SK-N-MC (cell line): ENCODE measurements around the gene PDCD4.
A peak's percentile ranks its signal among the peaks of the same experiment; 100 is the strongest.
"Not testable (repeated sequence)": the region's sequence is repeated elsewhere in the genome, so short reads cannot be mapped to it uniquely, and the experiment has no call there.

Experiments used
- DNase-seq: peaks from one replicate; pipeline ENCODE4 v3.0.0-alpha.2; 2011; ENCODE audit warnings: low read depth, low spot score
- H3K27ac ChIP-seq: fragments of 200-600 bp; sonication (generic); 2 replicates; pipeline ENCODE4 v1.5.1; 2016; ENCODE audit warnings: mixed run types
- H3K36me3 ChIP-seq: fragments of 200-600 bp; sonication (generic); 2 replicates; pipeline ENCODE4 v1.6.1; 2017; ENCODE audit warnings: antibody characterized with exemption, low read length, mixed read lengths; ENCODE audit not compliant: insufficient read depth
- H3K4me3 ChIP-seq: fragments of 200-600 bp; sonication (generic); 2 replicates; pipeline ENCODE4 v1.5.1; 2016
- H3K9ac ChIP-seq: fragments of 200-600 bp; sonication (generic); 2 replicates; pipeline ENCODE4 v1.8.0; 2017; ENCODE audit warnings: mixed run types, mixed read lengths; ENCODE audit not compliant: insufficient read length
- H3K9me3 ChIP-seq: fragments of 200-600 bp; sonication (generic); 2 replicates; pipeline ENCODE4 v1.6.1; 2017; ENCODE audit warnings: low read depth, mild to moderate bottlenecking, antibody characterized with exemption, low read length, moderate library complexity, mixed read lengths
- EZH2 ChIP-seq: fragments of 200-600 bp; sonication (generic); IDR thresholded peaks from one replicate; pipeline ENCODE4 v1.6.1; 2017; ENCODE audit warnings: antibody characterized with exemption
- FOXP2 ChIP-seq: optimal IDR thresholded peaks from 2 replicates; pipeline ENCODE3; 2011; ENCODE audit warnings: mild to moderate bottlenecking, moderate library complexity; ENCODE audit not compliant: insufficient read depth; ENCODE audit errors: extremely low read length, control extremely low read depth
- POLR2AphosphoS5 ChIP-seq: IDR thresholded peaks from 2 replicates; pipeline ENCODE4 v1.6.1; 2012; ENCODE audit warnings: mild to moderate bottlenecking, low read depth, low read length, borderline replicate concordance

The PDCD4 gene

GRCh38 chr10:110900983-110901382, 29.3 kb downstream of the PDCD4 start:
- Histone ChIP-seq H3K4me3 (no peak overlapping the region), H3K9me3 (no peaks in the 10 kb centered on the region), H3K36me3 (no peaks in the 10 kb centered on the region), H3K27ac (no peak overlapping the region), H3K9ac (no peak overlapping the region)
- TF ChIP-seq EZH2 (no peak), POLR2AphosphoS5 (no peak), FOXP2 (no peak)
- no peak for DNase-seq

- H3K27ac ChIP-seq: peak overlapping the region; percentile 71
- no peaks in the 10 kb centered on the region for H3K36me3 ChIP-seq
- no peaks in the 10 kb centered on the region for H3K9me3 ChIP-seq
- no peak for DNase-seq
- no peak overlapping the region for H3K4me3 ChIP-seq
- no peak overlapping the region for H3K9ac ChIP-seq
- no peak for TF ChIP-seq EZH2
- TF ChIP-seq FOXP2: no peak
- TF ChIP-seq POLR2AphosphoS5: no peak
Measured at GRCh38 chr10:110901954-110902819, 30.5 kb downstream of the PDCD4 start.

DNA sequence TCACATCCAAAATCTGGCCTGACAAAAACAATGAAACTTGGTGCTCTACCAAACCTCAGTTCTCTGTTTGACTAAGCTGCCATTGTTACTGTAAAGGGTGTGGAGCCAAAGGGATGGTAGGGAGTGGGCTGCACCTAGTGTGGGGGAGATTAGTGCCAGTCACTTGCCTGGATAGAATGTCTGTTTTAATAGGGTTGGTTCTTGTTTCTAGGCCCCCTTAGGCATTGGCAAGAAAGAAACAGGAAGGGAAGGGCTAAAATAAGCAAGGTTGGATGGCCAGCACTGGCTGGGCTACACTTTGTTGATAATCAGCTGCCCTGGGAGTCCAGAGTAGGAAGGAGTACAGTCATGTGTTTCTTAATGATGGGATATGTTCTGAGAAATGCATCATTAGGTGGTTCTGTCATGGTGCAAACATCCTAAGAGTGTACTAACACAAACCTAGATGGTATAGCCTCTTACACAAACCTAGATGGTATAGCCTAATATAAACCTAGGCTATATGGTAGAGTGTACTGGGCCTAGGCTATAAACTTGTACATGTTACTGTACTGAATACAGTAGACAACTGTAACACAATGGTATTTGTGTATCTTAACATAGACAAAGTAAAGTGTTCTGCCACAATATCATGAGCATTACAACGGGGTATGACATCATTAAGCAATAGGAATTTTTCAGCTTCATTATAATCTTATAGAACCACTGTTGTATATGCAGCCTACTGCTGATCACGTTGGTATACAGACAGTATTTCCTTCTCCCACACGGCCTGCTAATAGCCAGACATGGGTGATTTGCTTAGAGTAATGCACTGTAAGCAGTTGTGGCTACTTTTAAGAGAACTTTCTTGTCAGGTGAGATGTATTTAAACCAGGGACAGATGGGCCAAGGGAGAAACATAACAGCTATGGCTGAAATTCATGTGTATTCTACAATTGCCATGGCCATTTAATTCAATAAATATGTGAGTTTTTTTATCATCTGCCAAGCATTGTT, 31.9 kb downstream of the PDCD4 start:
- Histone ChIP-seq H3K27ac (no peak overlapping the region; the same call in 1 of the 2 replicates), H3K9ac (no peak overlapping the region), H3K4me3 (no peak overlapping the region), H3K9me3 (no peaks in the 10 kb centered on the region), H3K36me3 (no peaks in the 10 kb centered on the region)
- TF ChIP-seq POLR2AphosphoS5: no peak
- TF ChIP-seq EZH2: no peak
- TF ChIP-seq FOXP2: no peak
- DNase-seq: no peak

- Histone ChIP-seq H3K9me3 (no peaks in the 10 kb centered on the region), H3K36me3 (no peaks in the 10 kb centered on the region), H3K27ac (no peak overlapping the region), H3K9ac (no peak overlapping the region), H3K4me3 (no peak overlapping the region)
- no peak for DNase-seq
- TF ChIP-seq EZH2: no peak
Measured at GRCh38 chr10:110910138-110910537, 38.4 kb downstream of the PDCD4 start.

GRCh38 chr10:110912374-110912773, 40.6 kb downstream of the PDCD4 start:
- Histone ChIP-seq H3K4me3 (no peak overlapping the region), H3K27ac (no peak overlapping the region), H3K9me3 (no peaks in the 10 kb centered on the region), H3K9ac (no peak overlapping the region), H3K36me3 (no peaks in the 10 kb centered on the region)
- TF ChIP-seq FOXP2 (no peak), POLR2AphosphoS5 (no peak), EZH2 (no peak)
- DNase-seq: no peak

DNA sequence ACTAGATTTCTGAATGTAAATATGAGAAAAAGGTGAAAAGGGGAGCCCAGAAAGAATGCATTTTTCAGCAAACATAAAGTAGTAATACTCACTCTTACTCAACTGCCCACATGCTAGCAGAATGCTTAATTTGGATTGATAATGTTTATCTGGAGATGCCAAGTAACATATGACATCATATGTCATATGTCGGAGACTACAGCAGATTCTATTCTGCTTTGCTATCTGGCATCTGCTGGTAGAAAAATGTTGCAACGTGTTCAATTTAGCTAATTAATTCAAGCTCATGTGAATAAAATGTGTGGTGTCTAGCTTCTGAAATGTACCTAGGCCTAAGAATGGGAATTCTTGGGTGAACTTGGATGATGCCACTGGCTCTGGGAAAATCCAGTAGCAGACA, 42.7 kb downstream of the PDCD4 start:
- TF ChIP-seq EZH2 (no peak), FOXP2 (no peak), POLR2AphosphoS5 (no peak)
- no peaks in the 10 kb centered on the region for H3K9me3 ChIP-seq
- DNase-seq: no peak
- H3K36me3 ChIP-seq: no peaks in the 10 kb centered on the region
- no peak overlapping the region for H3K27ac ChIP-seq
- H3K4me3 ChIP-seq: no peak overlapping the region
- H3K9ac ChIP-seq: no peak overlapping the region

GRCh38 chr10:110915035-110915434, 43.3 kb downstream of the PDCD4 start:
- no peak overlapping the region for H3K27ac ChIP-seq
- H3K4me3 ChIP-seq: no peak overlapping the region
- no peak for TF ChIP-seq EZH2
- no peak for TF ChIP-seq FOXP2
- no peak for TF ChIP-seq POLR2AphosphoS5

GRCh38 chr10:110915600-110915999, 43.9 kb downstream of the PDCD4 start:
- not testable (repeated sequence) for DNase-seq, H3K36me3 ChIP-seq, H3K9me3 ChIP-seq
- Histone ChIP-seq H3K4me3 (peak overlapping the region; percentile 89; the same call in 1 of the 2 replicates), H3K9ac (peak overlapping the region; percentile 29), H3K27ac (peak overlapping the region; percentile 96)

More at GRCh38 chr10:110915035-110915434, 43.3 kb downstream of the PDCD4 start:
- Histone ChIP-seq H3K9ac (no peak overlapping the region), H3K36me3 (no peaks in the 10 kb centered on the region), H3K9me3 (no peaks in the 10 kb centered on the region)
- no peak for DNase-seq
